Gastrocnemius medialis (tissue), 4 donors: ENCODE results near the gene CERKL. TPM values are rescaled to one million over a fixed set of nuclear protein-coding genes. Genes with fewer than 3 reads are reported as not detected.

Source experiments
- ATAC-seq, 2 donors: fragments of 150-250 bp; one replicate each; pipeline ENCODE4 v1.9.1; 2016
- DNase-seq, 2 donors: peaks; one replicate each; pipeline ENCODE4 v3.0.0-alpha.2; 2019
- H3K27ac ChIP-seq, 4 donors: fragments of 200-600 bp; sonication (generic); 1 replicate in 1 of 4; 2 replicates in 3 of 4; pipeline ENCODE4 v1.5.1; 2016 to 2018; ENCODE audit warnings: mild to moderate bottlenecking in 2 of 4, moderate library complexity in 1 of 4
- H3K27me3 ChIP-seq, 3 donors: fragments of 200-600 bp; sonication (generic) in 2 of 3; 1 replicate in 1 of 3; 2 replicates in 2 of 3; pipeline versions ENCODE4 v1.5.1 to v1.6.0; 2016 to 2019; ENCODE audit warnings: mild to moderate bottlenecking in 1 of 3, moderate library complexity in 1 of 3
- H3K36me3 ChIP-seq, 2 donors: fragments of 200-600 bp; sonication (generic) in 1 of 2; one replicate each; pipeline ENCODE4 v1.5.1; 2017 to 2018
- H3K4me1 ChIP-seq, 2 donors: fragments of 200-600 bp; sonication (generic) in 1 of 2; one replicate each; pipeline ENCODE4 v1.5.1; 2016 to 2017; ENCODE audit warnings: mild to moderate bottlenecking in 2 of 2
- H3K4me3 ChIP-seq, 4 donors: fragments of 200-600 bp; sonication (generic) in 3 of 4; 1 replicate in 1 of 4; 2 replicates in 3 of 4; pipeline ENCODE4 v1.5.1; 2016 to 2019; ENCODE audit warnings: mild to moderate bottlenecking in 2 of 4
- H3K9me3 ChIP-seq, 3 donors: fragments of 200-600 bp; sonication (generic) in 2 of 3; 1 replicate in 1 of 3; 2 replicates in 2 of 3; pipeline ENCODE4 v1.5.1; 2016 to 2019
- CTCF ChIP-seq, 5 experiments: fragments of 450-650 bp in 3 of 5; fragments of 200-600 bp in 2 of 5; sonication (generic) in 2 of 5; IDR thresholded peaks in 4 of 5; conservative IDR thresholded peaks in 1 of 5; 1 replicate in 4 of 5; 2 replicates in 1 of 5; pipeline ENCODE4 v1.5.1; 2016 to 2019; ENCODE audit warnings: antibody characterized with exemption in 5 of 5, mild to moderate bottlenecking in 3 of 5, moderate library complexity in 3 of 5
- POLR2A ChIP-seq, 2 donors: fragments of 450-650 bp; IDR thresholded peaks; one replicate each; pipeline ENCODE4 v1.6.1; 2017; ENCODE audit warnings: antibody characterized with exemption in 2 of 2, mild to moderate bottlenecking in 2 of 2, moderate library complexity in 2 of 2
- in situ Hi-C, 4 donors: fragments of 200-750 bp; cut with MboI; loops; one replicate each; pipeline versions ENCODE4 v1.15.0 to v1.8.0; 2017; ENCODE audit warnings: low sequenced_read_pairs in 4 of 4
- intact Hi-C: fragments of 100-400 bp; cut with DNase I; formaldehyde crosslinking; loops from one replicate; pipeline ENCODE4 v1.15.1; 2023; ENCODE audit warnings: low total_unique reads
- total RNA-seq, 4 donors: library from RNA; depleted of rRNA; stranded (reverse); fragments of >200 nt; gene quantifications; one replicate each; pipeline versions ENCODE4 v1.1.0 to v1.2.3, GENCODE V29; 2016

CERKL gene
- total RNA-seq, 4 donors from 2014 or later, result 0.07 TPM; not detected in 3

GRCh38 chr2:181573140-181573736 is 83.7 kb downstream of the CERKL start:
- H3K36me3 ChIP-seq, result no peaks in the 10 kb centered on the region
- in situ Hi-C loops, result no loop called here
- no peaks in the 10 kb centered on the region for H3K9me3 ChIP-seq
- DNase-seq (no peak), ATAC-seq (no peak)
- no peak overlapping the region for H3K27ac ChIP-seq
- no peaks in the 10 kb centered on the region for H3K4me1 ChIP-seq
- no peak overlapping the region for H3K4me3 ChIP-seq
- TF ChIP-seq CTCF (IDR thresholded peaks at IDR 0.05 in 4 of 5, conservative IDR thresholded peaks at IDR 0.05 in 1 of 5) (no peak), POLR2A (IDR thresholded peaks at IDR 0.05) (no peak)
- H3K27me3 ChIP-seq, result no peaks in the 10 kb centered on the region
- intact Hi-C loops, result no loop called here

GRCh38 chr2:181570833-181571661 is 85.9 kb downstream of the CERKL start:
- Histone ChIP-seq H3K4me1 (no peaks in the 10 kb centered on the region), H3K36me3 (no peaks in the 10 kb centered on the region), H3K4me3 (no peak overlapping the region), H3K9me3 (no peaks in the 10 kb centered on the region), H3K27ac (no peak overlapping the region), H3K27me3 (no peaks in the 10 kb centered on the region)
- in situ Hi-C loops, result no loop called here
- ATAC-seq (no peak), DNase-seq (no peak)
- no peak for TF ChIP-seq POLR2A (IDR thresholded peaks at IDR 0.05)
- TF ChIP-seq CTCF (IDR thresholded peaks at IDR 0.05 in 4 of 5, conservative IDR thresholded peaks at IDR 0.05 in 1 of 5), result no peak
- intact Hi-C loops, result no loop called here

- in situ Hi-C loops, result no loop called here
These were observed 86.8 kb downstream of the CERKL start for GRCh38 chr2:181570059-181570458.

GRCh38 chr2:181566334-181567032 is 90.4 kb downstream of the CERKL start:
- no peak for ATAC-seq
- H3K4me3 ChIP-seq, result no peak overlapping the region
- no peaks in the 10 kb centered on the region for H3K4me1 ChIP-seq
- H3K27ac ChIP-seq, result no peak overlapping the region
- TF ChIP-seq POLR2A (IDR thresholded peaks at IDR 0.05) (no peak), CTCF (IDR thresholded peaks at IDR 0.05 in 4 of 5, conservative IDR thresholded peaks at IDR 0.05 in 1 of 5) (no peak)
- H3K36me3 ChIP-seq, result no peaks in the 10 kb centered on the region
- no peak for DNase-seq
- intact Hi-C loops, result no loop called here
- in situ Hi-C loops, result no loop called here
- no peaks in the 10 kb centered on the region for H3K9me3 ChIP-seq
- H3K27me3 ChIP-seq, result no peaks in the 10 kb centered on the region

More at GRCh38 chr2:181570059-181570458, 86.8 kb downstream of the CERKL start:
- Histone ChIP-seq H3K36me3 (no peaks in the 10 kb centered on the region), H3K4me1 (no peaks in the 10 kb centered on the region), H3K4me3 (no peak overlapping the region), H3K27me3 (no peaks in the 10 kb centered on the region), H3K9me3 (no peaks in the 10 kb centered on the region), H3K27ac (no peak overlapping the region)
- intact Hi-C loops, result no loop called here
- no peak for DNase-seq
- TF ChIP-seq POLR2A (IDR thresholded peaks at IDR 0.05), result no peak
- TF ChIP-seq CTCF (IDR thresholded peaks at IDR 0.05 in 4 of 5, conservative IDR thresholded peaks at IDR 0.05 in 1 of 5), result no peak
- ATAC-seq, result no peak
